ENCODE data around the gene LAMA1.
A peak's percentile ranks its signal among the peaks of the same experiment; 100 is the strongest.

Gene LAMA1

GRCh38 chr18:6960656-6961055 is 156.9 kb downstream of the LAMA1 start:
- Histone ChIP-seq H2AK5ac (ENCODE audit: low read depth, low read length) (no peak overlapping the region), H3K9ac (ENCODE audit: low read depth, low read length, poor library complexity) (no peak overlapping the region), H3K4me3 (ENCODE audit: low read length in 2 of 2) (no peak overlapping the region), H3K36me3 (replicated peaks in 1 of 2; ENCODE audit: control insufficient read depth in 2 of 2, insufficient read depth in 2 of 2, low read length in 2 of 2) (peaks cover 59 to 99% of the 10 kb centered on the region in 2 donors), H3K79me1 (ENCODE audit: low read depth, low read length) (no peaks in the 10 kb centered on the region), H3K4me2 (ENCODE audit: insufficient read depth, low read length, poor library complexity, severe bottlenecking) (no peak overlapping the region), H3K27ac (replicated peaks; ENCODE audit: low read length) (no peak overlapping the region), H3K14ac (ENCODE audit: low read length) (no peak overlapping the region), H3K4me1 (ENCODE audit: control insufficient read depth in 2 of 2, insufficient read depth in 1 of 2, low read depth in 1 of 2, low read length in 2 of 2) (no peaks in the 10 kb centered on the region), H2BK120ac (ENCODE audit: low read depth, low read length) (no peak overlapping the region), H4K8ac (ENCODE audit: low read depth, low read length) (no peak overlapping the region), H3K27me3 (ENCODE audit: control insufficient read depth in 3 of 3, insufficient read depth in 3 of 3, low read depth in 1 of 3, low read length in 3 of 3) (peaks cover 0 to 2% (median 0%) of the 10 kb centered on the region in 3 experiments), H2AFZ (ENCODE audit: low read length) (no peak overlapping the region), H3K9me3 (replicated peaks in 1 of 2; ENCODE audit: control insufficient read depth in 2 of 2, insufficient read depth in 1 of 2, low read depth in 1 of 2, low read length in 2 of 2) (peaks cover 7 to 21% of the 10 kb centered on the region in 2 donors), H3K4ac (ENCODE audit: low read length) (no peak overlapping the region), H2BK12ac (ENCODE audit: low read length) (no peak overlapping the region), H2BK15ac (ENCODE audit: low read length) (no peak overlapping the region), H3K18ac (ENCODE audit: low read length) (no peak overlapping the region), H2BK5ac (ENCODE audit: low read length) (no peak overlapping the region), H3K23ac (ENCODE audit: low read depth, low read length, poor library complexity) (no peak overlapping the region), H4K91ac (ENCODE audit: low read depth, low read length, poor library complexity) (no peak overlapping the region)
- no CpG with 5 or more reads among the region's 2 CpGs for WGBS, 2 donors (ENCODE audit: extremely low coverage in 2 of 2, insufficient read length in 2 of 2, insufficient replicate concordance in 1 of 2)
- DNase-seq (ENCODE audit: low spot score) = no peak

- Histone ChIP-seq H4K8ac (ENCODE audit: low read depth, low read length) (no peak overlapping the region), H2BK15ac (ENCODE audit: low read length) (no peak overlapping the region), H3K4ac (ENCODE audit: low read length) (no peak overlapping the region), H3K27me3 (ENCODE audit: control insufficient read depth in 3 of 3, insufficient read depth in 3 of 3, low read depth in 1 of 3, low read length in 3 of 3) (peaks cover 0 to 2% (median 0%) of the 10 kb centered on the region in 3 experiments), H3K4me2 (ENCODE audit: insufficient read depth, low read length, poor library complexity, severe bottlenecking) (no peak overlapping the region), H3K27ac (replicated peaks; ENCODE audit: low read length) (no peak overlapping the region), H2AK5ac (ENCODE audit: low read depth, low read length) (no peak overlapping the region), H3K9me3 (replicated peaks in 1 of 2; ENCODE audit: control insufficient read depth in 2 of 2, insufficient read depth in 1 of 2, low read depth in 1 of 2, low read length in 2 of 2) (peaks cover 7 to 21% of the 10 kb centered on the region in 2 donors), H3K79me1 (ENCODE audit: low read depth, low read length) (no peaks in the 10 kb centered on the region), H2BK5ac (ENCODE audit: low read length) (no peak overlapping the region), H3K4me1 (ENCODE audit: control insufficient read depth in 2 of 2, insufficient read depth in 1 of 2, low read depth in 1 of 2, low read length in 2 of 2) (no peaks in the 10 kb centered on the region), H3K36me3 (replicated peaks in 1 of 2; ENCODE audit: control insufficient read depth in 2 of 2, insufficient read depth in 2 of 2, low read length in 2 of 2) (peaks cover 62 to 99% of the 10 kb centered on the region in 2 donors), H3K4me3 (ENCODE audit: low read length in 2 of 2) (no peak overlapping the region), H2AFZ (ENCODE audit: low read length) (no peak overlapping the region), H3K23ac (ENCODE audit: low read depth, low read length, poor library complexity) (no peak overlapping the region), H4K91ac (ENCODE audit: low read depth, low read length, poor library complexity) (no peak overlapping the region), H3K9ac (ENCODE audit: low read depth, low read length, poor library complexity) (no peak overlapping the region), H3K14ac (ENCODE audit: low read length) (no peak overlapping the region), H3K18ac (ENCODE audit: low read length) (no peak overlapping the region), H2BK12ac (ENCODE audit: low read length) (no peak overlapping the region), H2BK120ac (ENCODE audit: low read depth, low read length) (no peak overlapping the region)
- DNase-seq (ENCODE audit: low spot score) = no peak
- WGBS, 2 donors (ENCODE audit: extremely low coverage in 2 of 2, insufficient read length in 2 of 2, insufficient replicate concordance in 1 of 2) = no CpG with 5 or more reads among the region's 1 CpG
Observed at GRCh38 chr18:6960124-6960523, 157.5 kb downstream of the LAMA1 start.

GRCh38 chr18:6959110-6959509 is 158.5 kb downstream of the LAMA1 start:
- no peak for DNase-seq (ENCODE audit: low spot score)
- no peak overlapping the region for H3K18ac ChIP-seq (ENCODE audit: low read length)
- H3K14ac ChIP-seq (ENCODE audit: low read length) = no peak overlapping the region
- H3K36me3 ChIP-seq (replicated peaks in 1 of 2; ENCODE audit: control insufficient read depth in 2 of 2, insufficient read depth in 2 of 2, low read length in 2 of 2) = peaks cover 65 to 99% of the 10 kb centered on the region in 2 donors
- peak overlapping the region; percentile 27 for H3K9ac ChIP-seq (ENCODE audit: low read depth, low read length, poor library complexity)
- no peaks in the 10 kb centered on the region for H3K4me1 ChIP-seq (ENCODE audit: control insufficient read depth in 2 of 2, insufficient read depth in 1 of 2, low read depth in 1 of 2, low read length in 2 of 2)
- no peak overlapping the region for H3K4me3 ChIP-seq (ENCODE audit: low read length in 2 of 2)
- no peak overlapping the region for H4K91ac ChIP-seq (ENCODE audit: low read depth, low read length, poor library complexity)
- H3K79me1 ChIP-seq (ENCODE audit: low read depth, low read length) = no peaks in the 10 kb centered on the region
- no peak overlapping the region for H2AFZ ChIP-seq (ENCODE audit: low read length)
- H3K4me2 ChIP-seq (ENCODE audit: insufficient read depth, low read length, poor library complexity, severe bottlenecking) = no peak overlapping the region
- no peak overlapping the region for H3K27ac ChIP-seq (replicated peaks; ENCODE audit: low read length)
- WGBS, 2 donors (ENCODE audit: extremely low coverage in 2 of 2, insufficient read length in 2 of 2, insufficient replicate concordance in 1 of 2) = no CpG with 5 or more reads among the region's 12 CpGs
- H2BK120ac ChIP-seq (ENCODE audit: low read depth, low read length) = no peak overlapping the region
- H2BK5ac ChIP-seq (ENCODE audit: low read length) = no peak overlapping the region
- no peak overlapping the region for H2BK15ac ChIP-seq (ENCODE audit: low read length)
- H2BK12ac ChIP-seq (ENCODE audit: low read length) = peak overlapping the region; percentile 80
- peaks cover 7 to 15% of the 10 kb centered on the region in 2 donors for H3K9me3 ChIP-seq (replicated peaks in 1 of 2; ENCODE audit: control insufficient read depth in 2 of 2, insufficient read depth in 1 of 2, low read depth in 1 of 2, low read length in 2 of 2)
- H3K23ac ChIP-seq (ENCODE audit: low read depth, low read length, poor library complexity) = no peak overlapping the region
- H2AK5ac ChIP-seq (ENCODE audit: low read depth, low read length) = no peak overlapping the region
- no peak overlapping the region for H4K8ac ChIP-seq (ENCODE audit: low read depth, low read length)
- peaks cover 0 to 2% (median 0%) of the 10 kb centered on the region in 3 experiments for H3K27me3 ChIP-seq (ENCODE audit: control insufficient read depth in 3 of 3, insufficient read depth in 3 of 3, low read depth in 1 of 3, low read length in 3 of 3)
- no peak overlapping the region for H3K4ac ChIP-seq (ENCODE audit: low read length)

- Histone ChIP-seq H2BK12ac (ENCODE audit: low read length) (no peak overlapping the region), H2BK5ac (ENCODE audit: low read length) (no peak overlapping the region), H2AFZ (ENCODE audit: low read length) (no peak overlapping the region), H3K36me3 (replicated peaks in 1 of 2; ENCODE audit: control insufficient read depth in 2 of 2, insufficient read depth in 2 of 2, low read length in 2 of 2) (peaks cover 66 to 99% of the 10 kb centered on the region in 2 donors), H2BK15ac (ENCODE audit: low read length) (no peak overlapping the region), H3K9me3 (replicated peaks in 1 of 2; ENCODE audit: control insufficient read depth in 2 of 2, insufficient read depth in 1 of 2, low read depth in 1 of 2, low read length in 2 of 2) (peaks cover 9 to 15% of the 10 kb centered on the region in 2 donors), H4K8ac (ENCODE audit: low read depth, low read length) (no peak overlapping the region), H4K91ac (ENCODE audit: low read depth, low read length, poor library complexity) (no peak overlapping the region), H3K23ac (ENCODE audit: low read depth, low read length, poor library complexity) (no peak overlapping the region), H3K79me1 (ENCODE audit: low read depth, low read length) (no peaks in the 10 kb centered on the region), H3K14ac (ENCODE audit: low read length) (no peak overlapping the region), H3K27me3 (ENCODE audit: control insufficient read depth in 3 of 3, insufficient read depth in 3 of 3, low read depth in 1 of 3, low read length in 3 of 3) (peaks cover 0 to 2% (median 0%) of the 10 kb centered on the region in 3 experiments), H3K27ac (replicated peaks; ENCODE audit: low read length) (no peak overlapping the region), H3K4me1 (ENCODE audit: control insufficient read depth in 2 of 2, insufficient read depth in 1 of 2, low read depth in 1 of 2, low read length in 2 of 2) (peaks cover 0 to 4% of the 10 kb centered on the region in 2 donors), H3K4ac (ENCODE audit: low read length) (no peak overlapping the region), H2AK5ac (ENCODE audit: low read depth, low read length) (no peak overlapping the region), H3K9ac (ENCODE audit: low read depth, low read length, poor library complexity) (no peak overlapping the region), H3K4me2 (ENCODE audit: insufficient read depth, low read length, poor library complexity, severe bottlenecking) (no peak overlapping the region), H3K4me3 (ENCODE audit: low read length in 2 of 2) (peak overlapping the region in 1 of 2 donors; percentile 21), H2BK120ac (ENCODE audit: low read depth, low read length) (no peak overlapping the region), H3K18ac (ENCODE audit: low read length) (no peak overlapping the region)
- no CpG with 5 or more reads among the region's 12 CpGs for WGBS, 2 donors (ENCODE audit: extremely low coverage in 2 of 2, insufficient read length in 2 of 2, insufficient replicate concordance in 1 of 2)
- no peak for DNase-seq (ENCODE audit: low spot score)
Observed at GRCh38 chr18:6956999-6957398, 160.6 kb downstream of the LAMA1 start.
